GM19395 (cell line): Measurements from ENCODE around the gene CRX.
"Not testable (repeated sequence)": the region's sequence is repeated elsewhere in the genome, so short reads cannot be mapped to it uniquely, and the experiment has no call there.

Source experiments
- ATAC-seq: cut with Tn5 transposase; IDR thresholded peaks from one replicate; pipeline ENCODE4 v1.9.1; 2021; ENCODE audit warnings: mild to moderate bottlenecking, moderate library complexity; ENCODE audit not compliant: unreplicated experiment

CRX gene

DNA sequence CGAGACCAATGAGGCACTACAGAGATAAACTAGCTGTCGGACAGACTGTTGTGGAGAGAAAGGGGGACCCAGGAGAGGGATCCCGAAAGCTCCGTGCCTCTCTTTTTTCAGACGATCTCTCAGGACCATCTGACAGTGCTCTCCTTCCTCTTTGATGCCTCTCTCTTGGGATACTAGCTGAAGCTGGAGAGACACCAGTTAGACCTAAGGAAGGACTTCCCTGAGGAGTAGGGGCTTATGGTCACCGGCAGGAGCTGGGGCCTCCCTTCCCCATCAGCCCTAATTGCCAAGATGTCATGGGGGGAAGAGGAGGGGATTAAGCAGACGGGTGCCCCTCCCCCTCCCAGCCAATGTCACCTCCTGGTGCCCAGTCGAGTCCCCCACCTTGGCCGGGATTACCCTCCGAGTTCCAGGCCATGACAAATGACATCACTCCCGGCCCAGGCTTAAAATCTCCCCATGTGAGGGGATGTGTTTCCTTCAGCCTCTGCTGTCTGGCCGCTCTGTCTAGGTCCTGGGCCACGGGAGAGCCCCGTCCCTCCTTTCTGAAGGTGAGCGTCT is at the start of gene CRX:
TSS of gene CRX (plus strand) at position 478 of the 561 bp plus-strand sequence. CDS start 12,507 bp downstream, outside the sequence.
- no peak for ATAC-seq

DNA sequence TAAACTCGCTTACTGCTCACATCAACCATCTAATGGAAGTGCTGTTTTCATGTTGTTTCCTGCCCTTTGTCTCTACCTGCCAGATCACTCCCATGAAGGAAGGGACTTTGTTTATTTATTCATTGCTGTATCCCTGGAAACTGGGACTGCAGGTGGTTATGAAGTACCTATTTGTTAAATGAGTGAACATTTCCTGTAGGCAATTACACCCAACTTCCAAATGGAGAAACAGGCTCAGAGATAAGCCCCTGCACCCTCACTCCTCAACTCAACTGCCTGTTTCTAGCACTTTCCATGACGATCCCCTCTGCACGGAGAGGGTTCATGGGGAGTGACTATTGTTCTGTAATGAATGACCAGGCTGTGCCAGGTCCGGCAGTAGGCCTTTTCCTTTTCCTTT is 45.2 kb upstream of the CRX start:
- ATAC-seq = no peak

DNA sequence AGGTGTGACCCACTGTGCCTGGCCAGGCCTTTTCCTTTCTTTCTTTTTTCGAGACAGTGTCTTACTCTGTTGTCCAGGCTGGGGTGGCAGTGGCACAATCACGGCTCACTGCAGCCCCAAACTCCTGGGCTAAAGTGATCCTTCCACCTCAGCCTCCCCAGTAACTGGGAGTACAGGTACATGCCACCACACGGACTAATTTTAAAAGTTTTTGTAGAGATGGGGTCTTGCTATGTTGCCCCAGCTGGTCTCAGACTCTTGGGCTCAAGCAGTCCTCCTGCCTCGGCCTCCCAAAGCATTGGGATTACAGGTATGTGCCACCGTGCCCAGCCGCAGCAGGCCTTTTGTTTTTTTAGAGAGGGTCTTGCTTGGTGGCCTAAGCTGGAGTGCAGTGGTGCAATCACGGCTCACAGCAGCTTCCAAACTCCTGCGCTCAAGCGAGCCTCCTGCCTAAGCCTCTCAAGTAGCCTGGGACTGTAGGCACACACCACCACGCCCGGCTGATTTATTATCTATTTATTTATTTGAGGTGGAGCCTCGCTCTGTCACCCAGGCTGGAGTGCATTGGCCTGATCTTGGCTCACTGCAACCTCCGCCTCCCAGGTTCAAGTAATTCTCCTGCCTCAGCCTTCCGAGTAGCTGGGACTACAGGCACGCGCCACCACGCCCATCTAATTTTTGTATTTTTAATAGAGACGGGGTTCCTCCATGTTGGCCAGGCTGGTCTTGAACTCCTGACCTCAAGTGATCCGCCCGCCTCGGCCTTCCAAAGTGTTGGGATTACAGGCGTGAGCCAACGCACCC is 44.3 kb upstream of the CRX start:
- not testable (repeated sequence) for ATAC-seq

DNA sequence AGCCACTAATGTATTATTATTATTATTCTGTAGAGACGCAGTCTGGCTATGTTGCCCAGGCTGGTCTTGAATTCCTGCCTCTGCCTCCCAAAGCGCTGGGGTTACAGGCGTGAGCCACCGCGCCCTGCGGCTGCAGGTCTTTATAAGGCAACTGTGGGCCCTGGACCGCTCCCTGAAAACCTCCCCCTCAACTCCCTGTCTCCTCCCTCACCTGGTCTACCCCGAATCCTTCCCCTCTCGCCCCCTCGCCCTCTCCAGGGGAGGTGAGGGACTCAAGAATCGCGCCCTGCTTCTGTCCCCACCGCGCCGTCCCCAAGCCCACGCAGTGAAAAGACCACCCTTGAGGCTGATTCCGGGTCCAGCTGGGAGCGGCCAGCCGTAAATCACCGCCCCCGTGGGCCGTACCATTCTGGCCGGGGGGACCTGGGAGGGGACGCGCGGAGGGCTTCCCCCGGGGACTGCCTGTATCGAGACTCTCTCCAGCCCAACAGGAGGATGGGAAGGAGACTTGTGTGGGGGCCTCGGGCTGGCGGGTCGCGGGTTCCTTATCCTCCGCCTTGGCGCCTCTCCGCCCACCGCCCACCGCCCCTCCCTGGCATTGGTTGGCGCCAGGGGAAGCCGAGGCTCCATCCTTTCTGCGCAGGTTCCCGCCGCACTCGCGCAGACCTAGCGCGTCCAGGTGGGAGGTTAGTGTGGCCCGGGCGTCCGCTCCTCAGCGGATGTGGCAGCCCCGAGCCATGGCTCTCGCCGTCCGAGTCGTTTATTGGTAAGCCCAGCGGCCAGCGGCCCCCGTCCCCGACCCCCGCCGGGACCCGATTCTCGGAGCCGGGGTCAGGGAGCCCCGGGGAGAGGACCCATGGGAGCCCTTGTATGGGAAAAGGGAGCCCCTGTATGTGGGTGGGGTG is 43.4 kb upstream of the CRX start, which contains the start of gene SELENOW:
TSS of gene SELENOW (plus strand) at position 655 of the 905 bp plus-strand sequence. CDS start at position 738, 83 bp downstream.
- ATAC-seq = peak; percentile 73

DNA sequence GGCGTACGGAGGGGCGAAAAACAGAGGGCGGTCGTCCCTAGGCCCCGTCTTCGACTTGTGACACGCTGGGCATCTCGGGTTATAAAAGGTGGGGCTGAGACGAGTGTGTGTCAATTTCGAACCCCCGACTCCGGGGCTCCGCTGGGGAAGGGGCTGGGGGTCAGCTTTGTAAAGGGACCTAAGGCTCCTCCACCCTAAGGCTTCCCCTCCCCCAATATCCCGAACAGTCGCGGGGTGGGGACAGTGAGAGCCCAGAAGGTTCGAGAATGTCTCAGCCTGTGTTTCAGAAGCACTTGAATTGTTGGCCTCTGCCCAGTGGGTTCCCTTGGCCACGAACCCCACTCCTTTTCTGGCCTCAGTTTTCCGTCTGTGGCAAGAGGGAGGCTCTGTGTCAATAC is 42.8 kb upstream of the CRX start:
- ATAC-seq = no peak

DNA sequence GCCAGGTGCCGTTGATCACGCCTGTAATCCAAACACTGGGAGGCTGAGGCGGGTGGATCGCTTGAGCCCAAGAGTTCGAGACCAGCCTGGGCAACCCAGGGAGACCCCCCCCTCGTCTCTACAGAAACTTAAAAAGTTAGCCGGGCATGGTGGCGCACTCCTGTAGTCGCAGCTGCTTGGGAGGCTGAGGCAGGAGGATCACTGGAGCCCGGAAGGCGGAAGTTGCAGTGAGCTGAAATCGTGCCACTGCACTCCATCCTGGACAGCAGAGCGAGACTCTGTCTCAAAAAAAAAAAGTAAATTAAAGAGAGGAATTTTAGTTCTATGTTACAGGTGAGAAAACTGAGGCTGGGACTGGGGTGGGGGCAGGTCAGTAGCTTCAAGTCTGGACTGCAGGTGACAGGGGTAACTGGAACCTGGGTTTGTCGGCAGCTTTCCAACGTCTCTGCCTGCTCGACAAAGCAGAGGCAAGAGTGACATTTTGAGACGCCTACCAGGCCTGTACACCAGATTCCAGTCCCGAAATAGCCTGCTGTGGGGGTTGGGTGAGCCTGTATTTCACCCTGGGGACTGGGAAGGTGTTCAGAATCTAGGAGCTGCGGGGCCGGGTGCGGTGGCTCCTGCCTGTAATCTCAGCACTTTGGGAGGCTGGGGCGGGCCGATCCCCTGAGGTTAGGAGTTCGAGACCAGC is 42.1 kb upstream of the CRX start:
- no peak for ATAC-seq

DNA sequence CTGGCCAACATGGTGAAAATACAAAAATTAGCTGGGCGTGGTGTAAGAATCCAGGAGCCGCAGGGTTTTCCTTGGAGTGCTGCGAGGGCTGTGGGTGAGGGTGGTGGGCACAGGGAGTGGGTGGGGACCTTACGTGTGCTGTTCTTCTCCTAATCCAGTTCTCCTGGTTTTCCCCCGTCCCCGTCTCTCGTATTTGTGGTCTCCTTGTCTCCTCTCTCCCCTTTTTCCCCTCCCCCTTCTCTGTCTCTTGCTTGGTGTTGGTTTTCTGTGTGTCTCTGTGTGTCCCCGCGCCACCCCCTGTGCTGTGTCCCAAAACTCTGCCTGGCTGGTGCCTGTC is 41.6 kb upstream of the CRX start:
- no peak for ATAC-seq

DNA sequence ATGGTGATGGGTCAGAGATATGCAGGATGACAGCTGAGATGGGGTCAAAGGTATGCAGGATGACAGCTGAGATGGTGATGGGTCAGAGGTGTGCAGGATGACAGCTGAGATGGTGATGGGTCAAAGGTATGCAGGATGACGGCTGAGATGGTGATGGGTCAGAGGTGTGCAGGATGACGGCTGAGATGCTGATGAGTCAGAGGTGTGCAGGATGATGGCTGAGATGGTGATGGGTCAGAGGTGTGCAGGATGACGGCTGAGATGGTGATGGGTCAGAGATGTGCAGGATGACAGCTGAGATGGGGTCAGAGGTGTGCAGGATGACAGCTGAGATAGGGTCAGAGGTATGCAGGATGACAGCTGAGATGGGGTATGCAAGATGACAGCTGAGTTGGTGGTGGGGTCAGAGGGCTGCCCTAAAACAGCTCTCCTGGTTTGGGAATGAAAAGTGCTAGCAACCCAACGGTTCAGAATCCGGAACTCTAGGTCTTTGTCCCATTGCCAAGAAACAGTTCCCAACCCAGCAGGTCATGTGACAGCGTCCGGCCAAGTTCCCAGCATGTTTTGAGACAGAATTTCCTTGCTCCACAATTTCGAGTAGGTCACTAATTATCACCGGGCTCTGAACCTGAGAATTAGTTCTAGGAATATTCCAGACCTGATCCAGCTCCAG is 40.0 kb upstream of the CRX start:
- no peak for ATAC-seq

DNA sequence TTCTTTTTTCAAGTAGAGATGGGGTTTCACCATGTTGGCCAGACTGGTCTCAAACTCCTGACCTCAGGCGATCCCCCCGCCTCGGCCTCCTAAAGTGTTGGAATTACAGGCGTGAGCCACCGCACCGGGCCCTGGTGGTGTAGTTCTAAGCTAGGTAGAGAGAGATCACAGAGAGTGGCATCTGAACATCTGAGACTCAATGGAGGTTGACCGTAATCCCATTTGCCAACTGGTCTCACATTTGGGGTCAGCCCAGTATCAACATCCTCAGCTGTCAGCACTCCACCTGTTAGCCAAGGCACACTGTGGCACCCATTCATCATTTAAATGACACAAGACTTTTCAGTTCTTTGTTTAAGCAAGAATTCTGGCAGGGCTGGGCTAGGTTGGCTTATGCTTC is 35.2 kb upstream of the CRX start:
- no peak for ATAC-seq

DNA sequence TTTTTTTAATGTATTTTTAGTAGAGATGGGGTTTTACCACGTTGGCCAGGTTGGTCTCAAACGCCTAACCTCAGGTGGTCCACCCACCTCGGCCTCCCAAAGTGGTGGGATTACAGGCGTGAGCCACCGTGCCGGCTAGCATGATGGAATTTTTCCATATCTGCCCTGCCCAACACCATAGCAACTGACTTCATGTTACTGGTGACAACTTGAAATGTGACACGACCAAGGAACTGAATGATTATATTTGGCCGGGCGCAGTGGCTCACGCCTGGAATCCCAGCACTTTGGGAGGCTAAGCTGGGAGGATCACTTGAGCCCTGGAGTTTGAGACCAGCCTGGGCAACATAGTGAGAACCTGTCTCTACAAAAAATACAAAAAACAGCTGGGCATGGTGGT is 34.4 kb upstream of the CRX start:
- not testable (repeated sequence) for ATAC-seq

DNA sequence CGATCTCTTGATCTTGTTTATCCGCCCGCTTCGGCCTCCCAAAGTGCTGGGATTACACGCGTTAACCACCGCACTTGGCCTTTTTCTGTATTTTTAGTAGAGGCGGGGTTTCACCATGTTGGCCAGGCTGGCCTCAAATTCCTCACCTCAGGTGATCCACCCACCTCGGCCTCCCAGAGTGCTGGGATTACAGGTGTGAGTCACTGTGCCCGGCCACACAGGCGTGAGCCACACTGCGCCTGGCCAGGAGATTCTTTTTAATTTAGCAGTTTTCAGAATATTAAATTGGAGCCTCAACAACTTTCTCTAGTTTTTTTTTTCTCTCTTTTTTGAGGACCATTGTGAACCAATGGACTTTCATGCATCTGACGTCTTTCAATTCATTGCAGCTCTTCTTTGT is 31.9 kb upstream of the CRX start:
- not testable (repeated sequence) for ATAC-seq

DNA sequence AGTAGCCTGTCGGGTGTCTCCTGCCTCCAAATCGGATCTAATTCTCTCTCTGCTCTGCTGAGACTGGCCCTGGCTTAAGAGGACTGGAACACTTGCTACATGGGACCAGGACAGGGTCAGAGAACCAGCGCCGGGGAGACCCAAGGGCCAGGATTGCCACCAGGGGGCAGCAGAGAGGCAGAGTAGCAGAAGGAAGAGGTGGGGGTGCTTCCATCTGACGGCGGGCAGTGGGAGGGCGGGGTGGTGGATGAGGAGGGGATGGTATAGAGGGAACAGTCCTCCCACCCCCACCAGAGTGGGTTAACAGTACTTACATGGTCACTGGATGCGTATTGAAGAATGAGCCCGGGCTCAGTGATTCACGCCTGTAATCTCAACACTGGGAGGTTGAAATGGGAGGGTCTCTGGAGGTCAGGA is 31.3 kb upstream of the CRX start:
- ATAC-seq = no peak

DNA sequence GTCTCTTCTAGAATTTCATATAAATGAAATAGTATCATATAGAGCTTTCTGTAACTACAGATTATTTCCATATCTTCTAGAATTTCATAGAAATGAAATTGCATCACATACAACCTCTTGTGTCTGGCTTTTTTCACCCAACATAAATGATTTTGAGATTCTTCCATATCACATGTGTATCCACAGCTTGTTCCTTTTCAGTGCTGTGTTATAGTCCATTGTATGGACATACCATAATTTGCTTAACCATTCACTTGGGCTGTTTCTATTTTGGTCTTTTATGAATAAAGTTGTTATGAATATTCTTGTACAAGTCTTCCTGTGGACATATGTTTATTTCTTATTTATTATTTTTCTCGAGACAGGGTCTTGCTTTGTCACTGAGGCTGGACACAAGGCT is 29.1 kb upstream of the CRX start:
- ATAC-seq = no peak

DNA sequence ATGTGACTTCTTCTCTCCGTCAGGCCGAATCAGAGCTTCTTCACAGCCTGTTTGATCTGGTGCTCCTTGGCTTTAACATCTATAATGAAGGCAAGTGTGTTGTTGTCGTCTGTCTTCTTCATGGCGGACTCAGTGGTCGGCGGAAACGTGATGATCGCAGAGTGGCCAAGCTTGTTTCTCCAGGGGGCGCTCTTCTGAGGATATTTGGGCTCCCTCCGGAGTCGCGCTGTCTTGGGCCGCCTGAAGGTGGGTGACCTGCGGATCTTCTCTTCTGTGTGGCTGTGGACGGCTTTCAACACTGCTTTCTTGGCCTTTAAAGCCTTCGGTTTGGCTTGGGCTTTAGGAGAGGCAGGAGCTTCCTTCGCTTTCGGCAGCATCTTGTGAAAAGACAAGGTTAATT is 27.2 kb upstream of the CRX start:
- no peak for ATAC-seq

DNA sequence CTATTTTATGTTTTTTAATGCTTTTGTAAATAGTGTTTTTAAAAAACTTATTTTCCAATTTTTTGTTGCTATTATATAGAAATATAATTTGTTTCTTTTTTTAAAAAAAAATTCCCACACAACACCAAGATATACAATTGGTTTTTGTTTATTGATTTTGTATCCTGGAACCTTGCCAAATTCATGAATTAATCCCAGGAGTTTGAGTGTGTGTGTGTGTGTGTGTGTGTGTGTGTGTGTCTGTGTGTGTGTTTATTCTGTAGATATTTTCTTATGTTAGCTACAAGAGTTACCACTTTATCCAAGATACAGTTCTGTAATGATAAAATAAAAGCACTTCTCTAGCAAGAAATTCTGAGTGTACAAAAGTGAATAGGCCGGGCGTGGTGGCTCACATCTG is 25.0 kb upstream of the CRX start:
- ATAC-seq = no peak

DNA sequence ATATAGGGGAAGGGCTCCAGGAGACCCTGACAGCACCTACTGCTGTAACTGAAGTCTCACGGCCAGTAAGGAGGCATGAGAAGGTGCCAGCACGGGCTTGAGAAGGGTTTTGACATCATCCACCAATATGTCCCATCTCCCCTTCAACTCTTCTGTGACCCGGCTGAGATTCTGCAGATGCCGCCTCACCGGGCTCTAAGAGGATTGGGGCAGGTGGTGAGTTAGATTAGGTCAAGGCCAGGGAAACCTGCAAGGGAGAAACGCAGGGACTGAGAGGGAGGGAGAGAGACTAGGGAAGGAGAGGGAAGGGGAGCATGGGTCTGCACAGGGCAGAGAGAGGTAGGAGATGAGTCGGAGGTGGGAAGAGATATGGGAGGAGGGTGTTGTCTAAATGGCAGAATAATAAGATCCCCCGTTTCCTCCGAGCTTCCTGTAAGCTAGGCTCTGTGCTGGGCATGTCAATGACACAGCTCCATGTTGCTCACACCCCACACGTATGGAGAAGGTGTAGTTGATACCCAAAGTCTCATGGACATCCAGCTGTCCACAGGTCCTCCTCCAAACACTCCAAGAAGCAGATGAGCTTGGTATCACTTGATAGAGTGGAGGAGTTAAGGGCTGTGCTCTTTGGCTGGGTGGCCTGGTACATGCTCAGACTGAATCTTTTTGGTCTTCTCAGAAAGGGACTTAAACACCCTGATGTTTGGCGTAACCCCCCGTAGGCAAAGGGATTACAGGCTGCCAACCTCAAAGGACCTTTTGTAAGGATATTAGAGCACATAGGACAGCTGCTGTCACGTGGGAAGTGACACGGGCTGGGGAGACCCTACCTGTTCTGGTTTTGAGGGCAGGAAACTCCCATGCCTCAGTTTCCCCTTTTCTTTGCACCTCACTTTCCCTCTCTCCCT is 23.5 kb upstream of the CRX start:
- no peak for ATAC-seq

DNA sequence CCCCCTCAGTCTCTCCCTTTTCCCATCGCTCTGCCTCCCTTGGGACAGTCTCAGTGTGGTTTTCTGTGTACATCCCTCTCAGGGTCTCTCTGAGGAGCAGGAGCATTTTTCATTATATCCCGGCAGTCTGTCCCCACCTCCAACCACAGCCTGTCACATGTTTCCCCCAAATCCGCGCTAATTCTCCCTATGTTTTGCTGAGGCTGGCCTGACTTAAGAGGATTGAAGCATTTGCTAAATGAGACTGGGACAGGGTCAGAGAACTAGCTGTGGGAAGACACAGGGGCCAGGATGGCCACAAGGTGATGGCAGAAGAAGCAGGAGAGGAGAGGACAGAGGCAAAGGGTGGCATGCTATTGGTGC is 22.9 kb upstream of the CRX start:
- ATAC-seq = no peak

DNA sequence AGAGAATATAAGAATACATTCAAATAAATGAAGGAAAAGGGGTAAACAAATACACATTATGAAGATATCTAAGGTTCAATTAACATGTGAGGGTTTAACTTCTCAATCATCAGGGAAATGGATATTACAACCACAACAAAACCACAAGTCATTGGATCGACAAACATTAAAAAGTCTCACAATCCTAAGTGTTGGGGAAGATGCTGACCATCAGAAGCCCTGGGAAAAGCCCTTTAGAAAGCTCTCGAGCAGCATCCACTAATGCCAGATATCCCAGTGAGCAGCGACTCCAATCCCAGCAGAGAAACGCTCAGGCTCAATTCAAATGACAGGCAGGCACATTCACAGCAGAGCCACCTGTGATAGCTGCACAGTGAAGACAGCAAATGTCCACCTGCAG is 20.5 kb upstream of the CRX start:
- no peak for ATAC-seq

DNA sequence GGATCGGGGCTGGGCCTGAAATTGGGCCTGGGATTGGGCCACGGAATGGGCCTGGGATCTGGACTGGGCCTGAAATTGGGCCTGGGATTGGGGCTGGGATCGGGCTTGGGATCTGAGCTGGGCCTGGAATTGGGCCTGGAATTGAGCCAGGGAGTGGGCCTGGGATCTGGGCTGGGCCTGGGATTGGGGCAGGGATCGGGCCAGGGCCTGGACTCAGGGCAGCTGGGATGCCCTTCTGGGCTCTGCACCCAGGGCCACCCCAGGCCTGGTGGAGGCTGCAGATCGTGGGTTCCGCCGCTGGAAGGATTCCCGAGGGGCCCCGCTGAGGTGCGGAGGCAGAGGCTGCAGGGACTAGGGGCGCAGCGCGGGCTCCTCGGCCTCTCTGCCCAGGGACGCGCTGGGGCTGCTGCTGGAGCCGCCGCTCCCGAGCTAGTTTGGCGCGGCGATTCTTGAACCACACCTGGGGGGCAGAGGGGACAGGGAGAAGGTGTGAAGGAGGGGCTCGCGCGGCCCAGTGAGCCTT is 19.2 kb upstream of the CRX start:
- no peak for ATAC-seq
